ENCODE results near the gene SPOCK3.

DNA sequence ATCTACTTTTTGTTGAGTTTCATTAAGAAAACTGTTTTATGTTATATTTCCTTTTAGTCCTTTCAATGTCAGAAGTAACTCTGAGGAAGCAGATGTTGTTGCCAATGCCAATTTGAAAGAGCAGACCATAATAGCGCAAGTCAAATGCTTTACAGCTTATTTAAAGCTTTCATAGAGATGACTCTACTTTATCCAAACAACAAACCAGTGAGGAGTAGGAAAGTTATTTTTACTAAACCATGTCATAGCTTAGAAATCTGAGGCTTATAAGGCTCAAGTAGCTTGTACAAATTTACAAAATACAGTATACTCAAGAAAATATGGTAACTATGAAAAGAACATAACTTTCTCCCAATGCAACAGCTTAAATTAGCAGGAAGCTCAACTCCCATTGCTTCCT, 40.1 kb upstream of the SPOCK3 start:
- no peak for TF ChIP-seq POLR2A (IDR thresholded peaks at IDR 0.05)
- no peak for TF ChIP-seq CTCF (IDR thresholded peaks at IDR 0.05)
